ENCODE data around the gene TSPAN9.

Gene TSPAN9

GRCh38 chr12:3335078-3335487 lies 257.9 kb downstream of the TSPAN9 start:
- no peak for DNase-seq (ENCODE audit: low read depth in 2 of 2)
